Suprapubic skin (tissue), 4 donors: ENCODE data around the gene CLTC. TPM values are rescaled to one million over a fixed set of nuclear protein-coding genes. Genes with fewer than 3 reads are reported as not detected.

Source experiments
- DNase-seq, 2 donors: peaks; one replicate each; pipeline ENCODE4 v3.0.0-alpha.2; 2019; ENCODE audit warnings: low spot score in 2 of 2
- H3K27ac ChIP-seq: fragments of 200-600 bp; sonication (generic); one replicate; pipeline ENCODE4 v1.5.1; 2019
- H3K27me3 ChIP-seq: fragments of 200-600 bp; sonication (generic); one replicate; pipeline ENCODE4 v1.5.1; 2019
- H3K36me3 ChIP-seq: fragments of 200-600 bp; sonication (generic); one replicate; pipeline ENCODE4 v1.5.1; 2019
- H3K4me1 ChIP-seq: fragments of 200-600 bp; sonication (generic); one replicate; pipeline ENCODE4 v1.5.1; 2019
- H3K4me3 ChIP-seq: fragments of 200-600 bp; sonication (generic); one replicate; pipeline ENCODE4 v1.5.1; 2019; ENCODE audit warnings: mild to moderate bottlenecking
- H3K9me3 ChIP-seq: fragments of 200-600 bp; sonication (generic); one replicate; pipeline ENCODE4 v1.5.1; 2019
- EP300 ChIP-seq: sonication (generic); formaldehyde crosslinking; IDR thresholded peaks from one replicate; pipeline ENCODE4 v1.6.1; 2017; ENCODE audit warnings: antibody characterized with exemption
- POLR2A ChIP-seq, 2 donors: fragments of 450-650 bp; IDR thresholded peaks; one replicate each; pipeline ENCODE4 v1.6.1; 2017; ENCODE audit warnings: antibody characterized with exemption in 2 of 2, mild to moderate bottlenecking in 2 of 2, moderate library complexity in 2 of 2
- POLR2AphosphoS5 ChIP-seq, 3 donors: sonication (generic); formaldehyde crosslinking; IDR thresholded peaks; one replicate each; pipeline ENCODE4 v1.6.1; 2017; ENCODE audit warnings: antibody characterized with exemption in 3 of 3
- WGBS: methylation state at CpG from one replicate; pipeline ENCODE4 v1.1.5; 2018; 5-methylcytosine and 5-hydroxymethylcytosine counted together
- total RNA-seq, 4 donors: library from RNA; depleted of rRNA; stranded (reverse); fragments of >200 nt; gene quantifications; one replicate each; pipeline ENCODE4 v1.1.0, GENCODE V29; 2016
- TF ChIP-seq, protein P1 (sequence below), 2 donors: fragments of 200-600 bp in 1 of 2; fragments of 450-650 bp in 1 of 2; sonication (generic) in 1 of 2; IDR thresholded peaks; one replicate each; pipeline ENCODE4 v1.5.1; 2016 to 2019; ENCODE audit warnings: antibody characterized with exemption in 2 of 2, mild to moderate bottlenecking in 1 of 2, moderate library complexity in 1 of 2

Gene CLTC
- total RNA-seq, 4 donors from 2014 or later = 99.2 to 178 (median 152) TPM

DNA sequence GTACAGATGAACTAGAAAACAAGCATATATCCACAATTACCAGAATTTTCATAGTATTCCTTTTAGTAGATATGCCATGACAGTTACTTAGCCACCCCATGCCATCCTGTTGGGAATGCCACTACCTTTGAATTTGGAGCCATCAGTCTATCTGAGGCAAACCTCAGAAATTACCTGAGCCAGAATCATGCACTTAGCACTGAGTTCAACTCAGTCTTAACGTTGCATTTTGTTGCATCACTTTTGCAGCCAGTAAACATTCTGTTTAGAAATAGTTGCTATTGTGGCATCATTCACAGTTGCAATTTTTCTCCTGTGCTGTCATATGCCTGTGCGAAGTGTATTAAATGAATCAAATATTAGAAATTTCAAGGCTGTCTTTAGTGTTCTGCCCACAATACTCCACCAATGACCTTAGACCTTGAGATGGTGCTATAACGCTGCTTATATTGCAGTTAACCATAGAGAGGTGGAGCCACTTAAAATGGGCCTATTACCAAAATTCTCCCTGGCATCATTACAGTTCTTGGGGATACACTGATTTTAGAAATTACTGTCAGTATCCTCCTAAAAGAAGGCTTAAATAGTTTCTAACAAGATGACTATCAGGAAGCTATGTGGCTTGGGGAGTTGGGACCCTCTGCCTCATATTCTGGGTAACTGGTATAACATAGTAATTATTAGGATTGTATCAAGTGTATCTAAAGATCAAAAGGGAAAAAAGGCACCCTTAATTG is 76.4 kb downstream of the CLTC start:
- Histone ChIP-seq H3K36me3 (peaks cover 83% of the 10 kb centered on the region), H3K9me3 (no peaks in the 10 kb centered on the region), H3K27ac (no peak overlapping the region), H3K27me3 (no peaks in the 10 kb centered on the region), H3K4me1 (no peaks in the 10 kb centered on the region), H3K4me3 (no peak overlapping the region)
- 68% methylated on average over 3 of the region's 3 CpGs for WGBS
- DNase-seq = no peak
- TF ChIP-seq, protein P1, sequence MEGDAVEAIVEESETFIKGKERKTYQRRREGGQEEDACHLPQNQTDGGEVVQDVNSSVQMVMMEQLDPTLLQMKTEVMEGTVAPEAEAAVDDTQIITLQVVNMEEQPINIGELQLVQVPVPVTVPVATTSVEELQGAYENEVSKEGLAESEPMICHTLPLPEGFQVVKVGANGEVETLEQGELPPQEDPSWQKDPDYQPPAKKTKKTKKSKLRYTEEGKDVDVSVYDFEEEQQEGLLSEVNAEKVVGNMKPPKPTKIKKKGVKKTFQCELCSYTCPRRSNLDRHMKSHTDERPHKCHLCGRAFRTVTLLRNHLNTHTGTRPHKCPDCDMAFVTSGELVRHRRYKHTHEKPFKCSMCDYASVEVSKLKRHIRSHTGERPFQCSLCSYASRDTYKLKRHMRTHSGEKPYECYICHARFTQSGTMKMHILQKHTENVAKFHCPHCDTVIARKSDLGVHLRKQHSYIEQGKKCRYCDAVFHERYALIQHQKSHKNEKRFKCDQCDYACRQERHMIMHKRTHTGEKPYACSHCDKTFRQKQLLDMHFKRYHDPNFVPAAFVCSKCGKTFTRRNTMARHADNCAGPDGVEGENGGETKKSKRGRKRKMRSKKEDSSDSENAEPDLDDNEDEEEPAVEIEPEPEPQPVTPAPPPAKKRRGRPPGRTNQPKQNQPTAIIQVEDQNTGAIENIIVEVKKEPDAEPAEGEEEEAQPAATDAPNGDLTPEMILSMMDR (IDR thresholded peaks at IDR 0.05) = no peak
- TF ChIP-seq POLR2A (IDR thresholded peaks at IDR 0.05) (no peak), EP300 (no peak), POLR2AphosphoS5 (IDR thresholded peaks at IDR 0.05) (no peak)

DNA sequence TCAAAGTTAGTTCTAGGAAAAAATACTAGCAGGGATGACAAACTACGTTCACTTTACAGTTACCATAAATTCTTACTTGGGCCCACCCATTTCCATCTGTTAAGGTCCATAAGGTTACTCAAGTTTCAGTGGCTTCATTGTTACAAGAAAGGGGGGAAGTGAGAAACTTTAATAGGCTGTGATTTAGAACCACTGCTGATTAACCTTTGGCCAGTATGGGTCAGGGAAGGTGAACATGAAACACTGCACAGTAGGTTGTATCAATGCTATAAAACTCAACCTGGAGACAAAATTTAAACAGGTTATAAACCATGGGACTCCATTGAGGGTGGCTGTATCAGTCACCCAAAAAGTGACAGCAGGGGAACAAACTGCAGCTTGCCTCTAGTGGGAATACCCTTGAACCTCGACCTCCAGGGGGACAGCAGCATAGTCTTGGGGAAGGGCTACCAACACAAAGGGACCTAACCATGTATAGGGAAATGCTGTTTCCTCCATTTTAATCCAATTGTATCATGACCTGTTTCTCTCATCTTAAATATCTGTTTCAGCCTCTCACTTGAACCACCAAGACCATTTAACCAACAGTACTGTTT is 77.1 kb downstream of the CLTC start:
- 79% methylated on average over 2 of the region's 2 CpGs for WGBS
- DNase-seq = no peak
- Histone ChIP-seq H3K27me3 (no peaks in the 10 kb centered on the region), H3K9me3 (no peaks in the 10 kb centered on the region), H3K4me1 (no peaks in the 10 kb centered on the region), H3K4me3 (no peak overlapping the region), H3K36me3 (peaks cover 77% of the 10 kb centered on the region), H3K27ac (no peak overlapping the region)
- TF ChIP-seq EP300 (no peak), POLR2A (IDR thresholded peaks at IDR 0.05) (no peak), POLR2AphosphoS5 (IDR thresholded peaks at IDR 0.05) (no peak)
- TF ChIP-seq, protein P1 (IDR thresholded peaks at IDR 0.05) = no peak

DNA sequence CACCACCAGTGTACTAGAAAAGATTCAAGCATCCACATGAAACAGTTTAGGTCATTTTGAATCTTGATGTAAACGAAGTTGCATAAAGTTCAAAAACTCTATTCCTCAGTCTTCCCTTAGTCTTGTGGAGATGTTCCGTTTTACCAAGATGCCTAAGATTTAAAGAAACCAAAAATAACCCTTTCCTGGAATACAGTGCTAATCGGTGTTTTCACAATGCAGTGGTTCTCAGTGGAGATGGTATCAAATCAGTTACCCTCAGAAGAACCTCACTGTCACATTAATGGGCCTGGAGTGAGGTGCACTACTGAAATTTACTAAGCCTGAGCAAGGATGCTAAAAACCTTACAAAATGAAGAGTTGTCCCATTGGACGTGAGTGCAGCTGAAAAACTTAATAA is 78.4 kb downstream of the CLTC start:
- TF ChIP-seq POLR2AphosphoS5 (IDR thresholded peaks at IDR 0.05) (no peak), EP300 (no peak), POLR2A (IDR thresholded peaks at IDR 0.05) (no peak)
- TF ChIP-seq, protein P1 (IDR thresholded peaks at IDR 0.05) = no peak
- WGBS = 76% methylated on average over 4 of the region's 4 CpGs
- no peak overlapping the region for H3K27ac ChIP-seq
- peaks cover 63% of the 10 kb centered on the region for H3K36me3 ChIP-seq
- no peaks in the 10 kb centered on the region for H3K4me1 ChIP-seq
- DNase-seq = no peak
- H3K9me3 ChIP-seq = no peaks in the 10 kb centered on the region
- no peaks in the 10 kb centered on the region for H3K27me3 ChIP-seq
- no peak overlapping the region for H3K4me3 ChIP-seq

DNA sequence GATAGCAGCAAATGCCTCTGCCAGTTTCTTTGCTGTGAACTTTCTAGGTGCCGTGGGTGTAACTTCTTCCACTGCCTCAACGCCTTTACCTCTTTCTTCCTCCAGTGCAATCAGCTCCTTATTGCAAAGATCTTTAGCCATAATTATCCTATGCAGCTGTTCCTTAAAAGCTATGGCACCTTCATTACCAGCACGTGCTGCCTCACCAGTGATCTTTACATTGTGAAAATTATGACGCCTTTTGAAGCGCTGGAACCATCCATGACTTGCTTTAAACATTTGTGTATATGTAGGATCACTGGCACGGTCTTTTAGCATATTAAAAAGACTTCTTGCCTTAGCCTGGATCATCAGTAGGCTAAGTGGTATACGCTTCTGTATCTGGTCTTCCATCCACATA is 79.5 kb downstream of the CLTC start:
- Histone ChIP-seq H3K27me3 (no peaks in the 10 kb centered on the region), H3K36me3 (peaks cover 52% of the 10 kb centered on the region), H3K4me3 (no peak overlapping the region), H3K4me1 (no peaks in the 10 kb centered on the region), H3K27ac (no peak overlapping the region), H3K9me3 (no peaks in the 10 kb centered on the region)
- TF ChIP-seq, protein P1 (IDR thresholded peaks at IDR 0.05) = no peak
- TF ChIP-seq POLR2AphosphoS5 (IDR thresholded peaks at IDR 0.05) (no peak), POLR2A (IDR thresholded peaks at IDR 0.05) (no peak), EP300 (no peak)
- DNase-seq = no peak
- 95% methylated on average over 7 of the region's 7 CpGs for WGBS

DNA sequence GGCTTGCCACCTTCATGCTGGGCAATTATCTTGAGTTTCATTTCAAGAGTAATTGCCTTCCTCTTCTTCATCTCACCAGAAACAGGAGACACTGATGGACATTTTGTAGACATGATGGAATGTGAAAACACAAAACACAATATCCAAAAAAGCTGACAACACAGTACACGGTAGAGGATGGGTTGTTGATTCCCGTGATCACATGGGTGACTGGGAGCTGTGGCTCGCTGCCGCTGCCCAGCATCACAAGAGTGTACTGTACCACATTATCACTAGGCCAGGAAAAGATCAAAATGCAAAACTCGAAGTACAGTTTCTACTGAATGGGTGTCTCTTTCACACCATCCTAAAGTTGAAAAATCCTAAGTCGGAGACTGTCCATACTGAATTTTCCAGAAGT is 80.1 kb downstream of the CLTC start:
- 92% methylated on average over 6 of the region's 6 CpGs for WGBS
- DNase-seq = no peak
- Histone ChIP-seq H3K4me1 (peaks cover 3% of the 10 kb centered on the region), H3K36me3 (peaks cover 46% of the 10 kb centered on the region), H3K27me3 (no peaks in the 10 kb centered on the region), H3K9me3 (no peaks in the 10 kb centered on the region), H3K4me3 (no peak overlapping the region), H3K27ac (no peak overlapping the region)
- TF ChIP-seq POLR2AphosphoS5 (IDR thresholded peaks at IDR 0.05) (no peak), EP300 (no peak), POLR2A (IDR thresholded peaks at IDR 0.05) (no peak)
- TF ChIP-seq, protein P1 (IDR thresholded peaks at IDR 0.05) = no peak
